MM.1S (cell line): ENCODE results near the gene ARMC3.
"Not testable (repeated sequence)": the region's sequence is repeated elsewhere in the genome, so short reads cannot be mapped to it uniquely, and the experiment has no call there.

Experiments used
- DNase-seq: peaks from one replicate; pipeline ENCODE4 v3.0.0-alpha.2; 2015
- H2AFZ ChIP-seq: fragments of 300-600 bp; sonication (generic); 2 replicates; pipeline ENCODE4 v1.6.0; 2016; ENCODE audit warnings: antibody characterized with exemption, low read length
- H3F3A ChIP-seq: fragments of 300-600 bp; sonication (generic); 2 replicates; pipeline ENCODE4 v1.6.1; 2016; ENCODE audit warnings: mild to moderate bottlenecking, antibody characterized with exemption, low read length, moderate library complexity, mixed read lengths; ENCODE audit not compliant: insufficient read depth
- H3K27ac ChIP-seq: fragments of 300-600 bp; sonication (generic); 2 replicates; pipeline ENCODE4 v1.5.1; 2016; ENCODE audit warnings: mild to moderate bottlenecking, low read length
- H3K27me3 ChIP-seq: fragments of 300-600 bp; sonication (generic); replicated peaks from 2 replicates; pipeline ENCODE4 v1.6.0; 2016; ENCODE audit warnings: low read length; ENCODE audit not compliant: insufficient read depth
- H3K36me3 ChIP-seq: fragments of 300-600 bp; sonication (generic); replicated peaks from 2 replicates; pipeline ENCODE4 v1.6.1; 2016; ENCODE audit warnings: mild to moderate bottlenecking, low read length, mixed read lengths; ENCODE audit not compliant: insufficient read depth
- H3K4me1 ChIP-seq: fragments of 300-600 bp; sonication (generic); 2 replicates; pipeline ENCODE4 v1.6.1; 2016; ENCODE audit warnings: low read length, mixed read lengths
- H3K4me2 ChIP-seq: fragments of 300-600 bp; sonication (generic); 2 replicates; pipeline ENCODE4 v1.6.0; 2016; ENCODE audit warnings: low read depth, low read length
- H3K4me3 ChIP-seq: fragments of 300-600 bp; sonication (generic); 2 replicates; pipeline ENCODE4 v1.5.1; 2016; ENCODE audit warnings: low read length, mixed read lengths
- H3K79me2 ChIP-seq: fragments of 300-600 bp; sonication (generic); 2 replicates; pipeline ENCODE4 v1.6.1; 2016; ENCODE audit warnings: mixed run types, low read length, mixed read lengths
- H3K9ac ChIP-seq: fragments of 300-600 bp; sonication (generic); 2 replicates; pipeline ENCODE4 v1.6.1; 2016; ENCODE audit warnings: low read length, mixed read lengths
- H3K9me2 ChIP-seq: fragments of 300-600 bp; sonication (generic); replicated peaks from 2 replicates; pipeline ENCODE4 v1.6.1; 2016; ENCODE audit warnings: mild to moderate bottlenecking, low read length, mixed read lengths; ENCODE audit not compliant: insufficient read depth
- H3K9me3 ChIP-seq: fragments of 300-600 bp; sonication (generic); replicated peaks from 2 replicates; pipeline ENCODE4 v1.6.1; 2016; ENCODE audit warnings: mild to moderate bottlenecking, low read length, mixed read lengths; ENCODE audit not compliant: insufficient read depth
- H4K20me1 ChIP-seq: fragments of 300-600 bp; sonication (generic); 2 replicates; pipeline ENCODE4 v1.6.1; 2016; ENCODE audit warnings: mild to moderate bottlenecking, low read length, moderate library complexity, mixed read lengths; ENCODE audit not compliant: insufficient read depth
- CTCF ChIP-seq: fragments of 300-600 bp; sonication (generic); IDR thresholded peaks from 2 replicates; pipeline ENCODE4 v1.5.1; 2016; ENCODE audit warnings: antibody characterized with exemption, low read length, mixed read lengths
- EZH2 ChIP-seq: fragments of 300-600 bp; sonication (generic); optimal IDR thresholded peaks from 2 replicates; pipeline ENCODE3; 2017; ENCODE audit warnings: low read depth, mild to moderate bottlenecking, antibody characterized with exemption, low read length, mixed read lengths
- EZH2phosphoT487 ChIP-seq: fragments of 300-600 bp; sonication (generic); IDR thresholded peaks from 2 replicates; pipeline ENCODE4 v1.6.1; 2018; ENCODE audit warnings: antibody characterized with exemption, low read length

ARMC3 gene

GRCh38 chr10:22899307-22899706, 28.5 kb upstream of the ARMC3 start:
- Histone ChIP-seq H3K4me3 (no peak overlapping the region), H3K9me3 (no peaks in the 10 kb centered on the region), H2AFZ (no peak overlapping the region), H3K9ac (no peak overlapping the region), H3K27ac (no peak overlapping the region), H3K79me2 (no peaks in the 10 kb centered on the region), H3K36me3 (no peaks in the 10 kb centered on the region), H3K9me2 (no peaks in the 10 kb centered on the region), H4K20me1 (no peaks in the 10 kb centered on the region), H3K4me1 (no peaks in the 10 kb centered on the region), H3K27me3 (no peaks in the 10 kb centered on the region), H3F3A (no peaks in the 10 kb centered on the region), H3K4me2 (no peak overlapping the region)
- TF ChIP-seq EZH2 (no peak), CTCF (no peak), EZH2phosphoT487 (no peak)
- DNase-seq, result no peak

GRCh38 chr10:22899775-22900174, 28.1 kb upstream of the ARMC3 start:
- Histone ChIP-seq H3K27me3 (no peaks in the 10 kb centered on the region), H3K4me2 (no peak overlapping the region), H3K4me3 (no peak overlapping the region), H3K9me3 (no peaks in the 10 kb centered on the region), H3K79me2 (no peaks in the 10 kb centered on the region), H2AFZ (no peak overlapping the region), H3K9me2 (no peaks in the 10 kb centered on the region), H3K9ac (no peak overlapping the region), H4K20me1 (no peaks in the 10 kb centered on the region), H3K4me1 (no peaks in the 10 kb centered on the region), H3K27ac (no peak overlapping the region), H3K36me3 (no peaks in the 10 kb centered on the region), H3F3A (no peaks in the 10 kb centered on the region)
- no peak for DNase-seq
- no peak for TF ChIP-seq EZH2phosphoT487
- TF ChIP-seq CTCF, result no peak
- TF ChIP-seq EZH2, result no peak

GRCh38 chr10:22900841-22901601, 26.8 kb upstream of the ARMC3 start:
- no peak for DNase-seq
- no peaks in the 10 kb centered on the region for H3K9me3 ChIP-seq

GRCh38 chr10:22902147-22902546, 25.7 kb upstream of the ARMC3 start:
- not testable (repeated sequence) for H3K79me2 ChIP-seq, H3F3A ChIP-seq

More at GRCh38 chr10:22900841-22901601, 26.8 kb upstream of the ARMC3 start:
- TF ChIP-seq EZH2phosphoT487 (no peak), EZH2 (no peak), CTCF (no peak)
- H3K4me3 ChIP-seq, result no peak overlapping the region
- H3K9ac ChIP-seq, result no peak overlapping the region
- H3F3A ChIP-seq, result no peaks in the 10 kb centered on the region
- no peaks in the 10 kb centered on the region for H3K4me1 ChIP-seq
- no peaks in the 10 kb centered on the region for H3K27me3 ChIP-seq
- H3K27ac ChIP-seq, result no peak overlapping the region
- H2AFZ ChIP-seq, result no peak overlapping the region
- no peaks in the 10 kb centered on the region for H4K20me1 ChIP-seq
- H3K36me3 ChIP-seq, result no peaks in the 10 kb centered on the region
- no peaks in the 10 kb centered on the region for H3K79me2 ChIP-seq
- H3K9me2 ChIP-seq, result no peaks in the 10 kb centered on the region
- no peak overlapping the region for H3K4me2 ChIP-seq

More at GRCh38 chr10:22902147-22902546, 25.7 kb upstream of the ARMC3 start:
- H3K4me2 ChIP-seq, DNase-seq, H3K27ac ChIP-seq, H4K20me1 ChIP-seq, H2AFZ ChIP-seq, H3K4me3 ChIP-seq, H3K4me1 ChIP-seq, H3K9ac ChIP-seq, H3K9me3 ChIP-seq, H3K9me2 ChIP-seq, H3K36me3 ChIP-seq, H3K27me3 ChIP-seq: not testable (repeated sequence)
